ENCODE results near the gene AMPD1. TPM values are rescaled to one million over a fixed set of nuclear protein-coding genes. Genes with fewer than 3 reads are reported as not detected.

AMPD1 gene
- total RNA-seq, 4 donors from 2014 or later: not detected

- peaks cover 26% of the 10 kb centered on the region for H3K4me1 ChIP-seq
- no peak for DNase-seq (ENCODE audit: low spot score in 2 of 2)
- peaks cover 56% of the 10 kb centered on the region for H3K36me3 ChIP-seq
- H3K4me3 ChIP-seq: no peak overlapping the region
- H3K27me3 ChIP-seq: no peaks in the 10 kb centered on the region
- no peaks in the 10 kb centered on the region for H3K9me3 ChIP-seq
- H3K27ac ChIP-seq: no peak overlapping the region
- WGBS: 83% methylated on average over 4 of the region's 4 CpGs
- no peak for TF ChIP-seq POLR2A (IDR thresholded peaks at IDR 0.05)
These were observed 17.6 kb upstream of the AMPD1 start for GRCh38 chr1:114712977-114713376.

- no peak for DNase-seq (ENCODE audit: low spot score in 2 of 2)
- no peaks in the 10 kb centered on the region for H3K27me3 ChIP-seq
- no peaks in the 10 kb centered on the region for H3K9me3 ChIP-seq
- H3K4me3 ChIP-seq: no peak overlapping the region
- TF ChIP-seq POLR2A (IDR thresholded peaks at IDR 0.05) (no peak), EP300 (IDR thresholded peaks at IDR 0.05) (no peak), POLR2AphosphoS5 (IDR thresholded peaks at IDR 0.05) (no peak), CTCF (IDR thresholded peaks at IDR 0.05) (no peak)
- WGBS: 91% methylated on average over 3 of the region's 3 CpGs
- H3K36me3 ChIP-seq: peaks cover 77% of the 10 kb centered on the region
- H3K4me1 ChIP-seq: peaks cover 14% of the 10 kb centered on the region
- no peak overlapping the region for H3K27ac ChIP-seq
These were observed 15.0 kb upstream of the AMPD1 start for GRCh38 chr1:114710360-114710759.

- peaks cover 71% of the 10 kb centered on the region for H3K36me3 ChIP-seq
These were observed 12.3 kb upstream of the AMPD1 start for GRCh38 chr1:114707604-114708003.

GRCh38 chr1:114703242-114703641 lies 7.9 kb upstream of the AMPD1 start:
- DNase-seq (ENCODE audit: low spot score in 2 of 2): no peak
- peaks cover 3% of the 10 kb centered on the region for H3K4me1 ChIP-seq
- peaks cover 34% of the 10 kb centered on the region for H3K36me3 ChIP-seq
- no peak overlapping the region for H3K27ac ChIP-seq
- no peaks in the 10 kb centered on the region for H3K9me3 ChIP-seq
- H3K27me3 ChIP-seq: no peaks in the 10 kb centered on the region
- WGBS: 95% methylated on average over 1 of the region's 1 CpG
- TF ChIP-seq EP300 (IDR thresholded peaks at IDR 0.05) (no peak), POLR2AphosphoS5 (IDR thresholded peaks at IDR 0.05) (no peak)
- H3K4me3 ChIP-seq: no peak overlapping the region

More at GRCh38 chr1:114707604-114708003, 12.3 kb upstream of the AMPD1 start:
- DNase-seq (ENCODE audit: low spot score in 2 of 2): no peak
- Histone ChIP-seq H3K27ac (no peak overlapping the region), H3K4me3 (no peak overlapping the region), H3K4me1 (peaks cover 3% of the 10 kb centered on the region), H3K9me3 (no peaks in the 10 kb centered on the region), H3K27me3 (no peaks in the 10 kb centered on the region)
- TF ChIP-seq POLR2A (IDR thresholded peaks at IDR 0.05) (no peak), POLR2AphosphoS5 (IDR thresholded peaks at IDR 0.05) (no peak), EP300 (IDR thresholded peaks at IDR 0.05) (no peak), CTCF (IDR thresholded peaks at IDR 0.05) (no peak)
- WGBS: 91% methylated on average over 2 of the region's 2 CpGs

- no peaks in the 10 kb centered on the region for H3K27me3 ChIP-seq
- peaks cover 29% of the 10 kb centered on the region for H3K36me3 ChIP-seq
- DNase-seq (ENCODE audit: low spot score in 2 of 2): no peak
- H3K9me3 ChIP-seq: no peaks in the 10 kb centered on the region
- H3K4me1 ChIP-seq: peaks cover 3% of the 10 kb centered on the region
- H3K27ac ChIP-seq: no peak overlapping the region
- TF ChIP-seq POLR2A (IDR thresholded peaks at IDR 0.05) (no peak), EP300 (IDR thresholded peaks at IDR 0.05) (no peak), POLR2AphosphoS5 (IDR thresholded peaks at IDR 0.05) (no peak), CTCF (IDR thresholded peaks at IDR 0.05) (no peak)
- 77% methylated on average over 5 of the region's 5 CpGs for WGBS
- no peak overlapping the region for H3K4me3 ChIP-seq
These were observed 7.4 kb upstream of the AMPD1 start for GRCh38 chr1:114702737-114703136.

- no peak for TF ChIP-seq POLR2A (IDR thresholded peaks at IDR 0.05)
- TF ChIP-seq EP300 (IDR thresholded peaks at IDR 0.05): no peak
- TF ChIP-seq CTCF (IDR thresholded peaks at IDR 0.05): no peak
- TF ChIP-seq POLR2AphosphoS5 (IDR thresholded peaks at IDR 0.05): no peak
- no peak overlapping the region for H3K27ac ChIP-seq
- WGBS: 85% methylated on average over 2 of the region's 2 CpGs
- peaks cover 20% of the 10 kb centered on the region for H3K36me3 ChIP-seq
- no peak overlapping the region for H3K4me3 ChIP-seq
- no peak for DNase-seq (ENCODE audit: low spot score in 2 of 2)
- H3K27me3 ChIP-seq: peaks cover 6% of the 10 kb centered on the region
- H3K4me1 ChIP-seq: peaks cover 3% of the 10 kb centered on the region
- H3K9me3 ChIP-seq: no peaks in the 10 kb centered on the region
These were observed 6.6 kb upstream of the AMPD1 start for GRCh38 chr1:114701931-114702330.
